Mucosa of gallbladder (tissue), 1 donor: Measurements from ENCODE around the gene MYB. TPM values are rescaled to one million over a fixed set of nuclear protein-coding genes. Genes with fewer than 3 reads are reported as not detected.
"Not testable (repeated sequence)": the region's sequence is repeated elsewhere in the genome, so short reads cannot be mapped to it uniquely, and the experiment has no call there.

Source experiments
- DNase-seq: peaks from one replicate; pipeline ENCODE4 v3.0.0-alpha.2; 2020; ENCODE audit warnings: low spot score
- total RNA-seq: library from RNA; stranded (reverse); gene quantifications from one replicate; pipeline ENCODE4 v1.2.1, GENCODE V29; 2021
- donor health status: DM: no; HTN: no; CAD: no.

The MYB gene
- 2.0 TPM for total RNA-seq

GRCh38 chr6:135180542-135181332 lies at the start of gene MYB:
Gene MYB (plus strand): TSS chr6:135181308. CDS start chr6:135181514, 206 bp downstream.
- DNase-seq = peak; percentile 50

GRCh38 chr6:135132776-135133175 lies 48.3 kb upstream of the MYB start:
- no peak for DNase-seq

- DNase-seq = no peak
These were observed 45.3 kb upstream of the MYB start for GRCh38 chr6:135135835-135136234.

- DNase-seq = no peak
These were observed 43.3 kb upstream of the MYB start for GRCh38 chr6:135137826-135138225.

GRCh38 chr6:135141182-135141581 lies 39.9 kb upstream of the MYB start:
- no peak for DNase-seq

GRCh38 chr6:135141728-135142127 lies 39.4 kb upstream of the MYB start:
- no peak for DNase-seq

GRCh38 chr6:135142232-135142631 lies 38.9 kb upstream of the MYB start:
- DNase-seq = not testable (repeated sequence)

GRCh38 chr6:135144673-135145062 lies 36.4 kb upstream of the MYB start:
- DNase-seq = no peak

- DNase-seq = no peak
These were observed 35.9 kb upstream of the MYB start for GRCh38 chr6:135145063-135145800.

GRCh38 chr6:135146162-135146934 lies 34.8 kb upstream of the MYB start:
- no peak for DNase-seq

- DNase-seq = no peak
These were observed 33.2 kb upstream of the MYB start for GRCh38 chr6:135147637-135148592.

GRCh38 chr6:135148889-135149288 lies 32.2 kb upstream of the MYB start:
- no peak for DNase-seq

GRCh38 chr6:135149376-135149775 lies 31.7 kb upstream of the MYB start:
- DNase-seq = no peak

- not testable (repeated sequence) for DNase-seq
These were observed 30.6 kb upstream of the MYB start for GRCh38 chr6:135150481-135150880.

- not testable (repeated sequence) for DNase-seq
These were observed 27.0 kb upstream of the MYB start for GRCh38 chr6:135154125-135154524.

- DNase-seq = no peak
These were observed 22.7 kb upstream of the MYB start for GRCh38 chr6:135158397-135158796.

GRCh38 chr6:135159531-135159930 lies 21.6 kb upstream of the MYB start:
- DNase-seq = no peak

- DNase-seq = no peak
These were observed 19.4 kb upstream of the MYB start for GRCh38 chr6:135161411-135162395.

GRCh38 chr6:135162678-135163439 lies 18.2 kb upstream of the MYB start:
- DNase-seq = no peak
